GM21737 (cell line): ENCODE measurements around the gene CX3CR1.
"Not testable (repeated sequence)": the region's sequence is repeated elsewhere in the genome, so short reads cannot be mapped to it uniquely, and the experiment has no call there.

Experiments used
- ATAC-seq: cut with Tn5 transposase; IDR thresholded peaks from one replicate; pipeline ENCODE4 v1.9.1; 2021; ENCODE audit warnings: mild to moderate bottlenecking, moderate library complexity; ENCODE audit not compliant: unreplicated experiment

Gene CX3CR1

DNA sequence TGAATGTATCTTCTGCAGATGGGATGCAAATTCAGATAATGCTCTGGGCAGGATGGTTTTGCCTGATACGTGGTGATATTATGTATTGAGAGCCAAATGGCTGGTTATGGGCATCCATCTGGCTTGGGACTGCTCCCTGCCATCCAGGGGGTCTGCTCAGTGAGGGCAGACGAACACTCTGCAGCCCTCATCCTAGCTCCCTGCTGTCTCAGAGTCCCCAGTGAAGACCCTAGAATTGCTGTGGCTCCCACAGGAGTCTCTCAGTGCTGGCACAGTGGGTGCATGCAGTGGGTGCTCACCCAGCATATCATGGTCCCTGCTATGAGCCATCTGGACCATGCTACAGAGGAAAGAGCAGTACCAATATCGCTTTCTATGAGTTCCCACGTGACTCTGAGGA lies 10.3 kb downstream of the CX3CR1 start:
- no peak for ATAC-seq

DNA sequence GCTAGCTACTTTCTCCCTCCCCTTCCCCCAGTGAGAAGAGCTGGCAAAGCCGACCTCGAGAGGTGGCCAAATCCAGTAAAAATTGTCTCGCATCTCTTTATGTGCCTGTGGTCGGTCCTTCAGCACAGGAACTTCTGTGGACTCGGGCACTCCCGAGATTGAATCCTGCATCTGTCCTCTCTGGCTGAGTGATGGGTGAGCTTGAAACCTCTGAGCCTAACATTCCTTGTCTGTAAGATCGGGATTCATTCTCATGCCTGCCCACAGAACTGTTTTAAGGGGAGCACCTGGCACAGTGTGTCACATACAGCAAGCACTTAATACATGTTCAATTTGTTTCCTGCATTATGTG lies 11.3 kb downstream of the CX3CR1 start:
- no peak for ATAC-seq

DNA sequence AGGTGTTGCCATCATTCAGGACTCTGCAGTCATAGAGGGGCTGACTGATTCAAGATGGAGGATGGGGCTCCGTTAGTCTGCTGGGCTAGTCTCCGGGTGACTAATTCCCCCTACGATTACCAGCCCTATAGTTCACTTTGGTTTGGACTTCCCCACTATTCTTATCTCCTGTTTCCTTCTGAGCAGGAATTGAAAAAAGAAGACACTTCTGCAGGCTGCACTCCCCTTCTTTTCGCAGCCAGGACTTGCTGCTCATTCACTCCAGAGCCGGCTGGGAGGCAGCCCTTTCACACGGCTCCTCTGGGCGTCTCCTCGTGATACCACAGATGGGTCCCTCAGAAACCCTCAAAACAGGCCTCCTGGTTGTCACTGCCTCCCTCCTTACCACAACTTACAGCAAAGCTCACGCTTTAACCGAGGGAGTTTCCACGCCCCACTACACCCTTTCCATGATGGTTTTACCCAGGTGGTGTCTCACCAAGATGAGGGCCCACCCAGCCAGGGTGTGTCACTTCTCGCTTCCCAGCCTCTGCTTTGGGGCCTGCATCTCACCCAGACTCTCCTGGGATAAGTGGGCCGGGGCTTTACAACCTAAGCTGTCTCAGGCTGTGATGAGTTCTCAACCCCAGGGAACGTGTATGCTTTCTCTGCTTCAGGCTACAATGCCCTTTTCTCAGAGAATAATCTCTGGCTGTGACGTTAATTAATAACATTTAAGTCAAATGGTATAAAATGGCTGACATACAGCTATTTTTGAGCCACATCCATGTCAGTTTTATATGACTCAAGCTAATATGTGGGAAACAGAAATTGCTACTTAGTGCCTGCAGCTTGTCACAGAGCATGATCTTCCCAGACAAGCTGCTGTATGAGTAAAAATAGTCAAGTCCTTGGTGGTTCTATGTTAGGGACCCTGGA lies 11.9 kb downstream of the CX3CR1 start:
- ATAC-seq = no peak

GRCh38 chr3:39264053-39264452 lies 15.8 kb downstream of the CX3CR1 start:
- no peak for ATAC-seq

GRCh38 chr3:39263576-39263975 lies 16.3 kb downstream of the CX3CR1 start:
- no peak for ATAC-seq

- no peak for ATAC-seq
Observed at GRCh38 chr3:39262846-39263245, 17.0 kb downstream of the CX3CR1 start.

DNA sequence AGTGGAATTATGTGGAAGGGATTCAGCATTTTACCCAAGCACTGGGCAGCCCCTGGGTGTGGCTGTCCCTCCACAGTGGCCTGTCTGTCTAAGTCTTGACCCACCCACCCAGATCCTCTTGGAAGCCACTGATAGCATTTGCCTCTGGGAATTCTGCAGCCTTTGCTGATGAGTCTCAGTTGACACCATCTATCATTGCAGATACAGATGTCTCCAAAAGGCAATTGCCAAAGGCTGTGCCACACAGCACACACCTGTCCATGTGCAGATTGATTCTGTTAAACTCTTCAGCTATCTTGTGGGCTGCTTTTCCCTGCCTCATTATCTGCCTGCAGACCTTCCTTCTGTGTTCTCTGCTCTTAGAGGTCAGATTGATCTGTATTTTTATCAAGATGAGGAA lies 18.1 kb downstream of the CX3CR1 start:
- ATAC-seq = no peak

DNA sequence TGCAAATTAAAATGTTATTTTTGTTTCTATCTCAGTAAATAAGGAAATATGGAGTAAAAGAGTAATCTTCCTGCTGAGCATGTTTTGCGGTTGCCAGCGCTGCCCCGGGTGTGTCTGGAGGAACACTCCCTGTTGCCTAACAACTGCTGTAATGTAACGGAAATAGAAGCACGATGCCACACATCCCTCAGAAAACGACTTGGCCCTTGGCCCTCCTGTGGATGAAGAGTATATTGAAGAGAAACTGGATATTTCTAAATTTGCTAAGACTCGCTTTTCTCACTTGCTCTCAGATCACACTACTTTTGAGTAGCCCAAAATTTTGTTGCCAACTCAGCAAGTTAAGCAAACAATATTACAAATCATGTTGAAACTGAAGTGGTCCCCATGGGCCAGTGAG lies 18.9 kb downstream of the CX3CR1 start:
- peak; percentile 64 for ATAC-seq

DNA sequence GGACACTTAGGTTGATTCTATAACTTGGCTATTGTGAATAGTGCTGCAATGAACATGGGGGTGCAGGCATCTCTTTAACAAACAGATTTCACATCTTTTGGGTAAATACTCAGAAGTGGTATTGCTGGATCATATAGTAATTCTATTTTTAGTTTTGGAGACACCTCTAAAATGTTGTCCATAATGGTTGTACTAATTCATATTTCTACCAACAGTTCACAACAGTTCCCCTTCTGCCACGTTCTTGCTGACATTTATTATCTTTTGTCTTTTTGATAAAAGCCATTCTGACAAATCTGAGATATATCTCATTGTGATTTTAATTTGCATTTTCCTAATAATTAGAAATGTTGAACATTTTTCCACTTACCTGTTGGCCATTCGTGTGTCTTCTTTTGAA lies 19.5 kb downstream of the CX3CR1 start:
- ATAC-seq = no peak

DNA sequence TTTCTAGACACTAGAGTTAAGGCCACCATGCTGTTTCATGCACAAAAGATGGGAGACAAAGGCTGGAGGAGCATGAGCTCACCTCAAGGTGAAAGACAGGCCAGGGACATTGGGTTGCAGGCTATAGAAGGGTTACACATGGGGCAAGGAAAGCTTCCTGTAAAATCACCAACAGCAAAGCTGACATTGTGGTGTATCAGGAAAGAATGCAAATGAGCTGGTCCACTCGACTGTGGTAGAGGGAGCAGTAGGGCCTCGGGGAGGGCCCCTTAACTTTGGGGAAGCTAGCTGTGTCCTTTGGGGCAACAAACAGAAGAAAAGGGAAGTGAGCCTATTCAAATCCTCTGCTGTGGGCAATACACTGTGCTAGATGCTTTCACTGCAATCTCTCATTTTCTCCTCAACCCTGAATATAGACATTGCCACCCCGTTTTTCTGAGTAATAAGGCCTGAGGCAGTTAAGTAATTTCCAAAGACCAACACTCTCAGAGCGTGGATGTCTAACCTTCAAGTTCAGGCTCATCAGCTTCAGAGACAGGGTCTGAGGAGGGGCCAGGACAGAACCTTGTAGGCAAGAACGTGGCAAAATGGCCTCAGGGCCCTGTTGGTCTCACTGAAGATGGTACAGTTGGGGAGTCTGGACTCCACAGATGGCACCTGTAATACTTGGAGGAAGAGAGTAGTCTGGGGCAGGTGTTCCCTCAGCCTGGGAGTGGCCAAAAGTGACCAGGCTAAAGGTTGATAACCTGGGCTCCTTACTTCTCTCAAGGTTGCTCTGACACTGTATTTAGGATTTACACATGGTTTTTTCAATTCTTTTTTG lies 24.1 kb downstream of the CX3CR1 start:
- peak; percentile 96 for ATAC-seq

DNA sequence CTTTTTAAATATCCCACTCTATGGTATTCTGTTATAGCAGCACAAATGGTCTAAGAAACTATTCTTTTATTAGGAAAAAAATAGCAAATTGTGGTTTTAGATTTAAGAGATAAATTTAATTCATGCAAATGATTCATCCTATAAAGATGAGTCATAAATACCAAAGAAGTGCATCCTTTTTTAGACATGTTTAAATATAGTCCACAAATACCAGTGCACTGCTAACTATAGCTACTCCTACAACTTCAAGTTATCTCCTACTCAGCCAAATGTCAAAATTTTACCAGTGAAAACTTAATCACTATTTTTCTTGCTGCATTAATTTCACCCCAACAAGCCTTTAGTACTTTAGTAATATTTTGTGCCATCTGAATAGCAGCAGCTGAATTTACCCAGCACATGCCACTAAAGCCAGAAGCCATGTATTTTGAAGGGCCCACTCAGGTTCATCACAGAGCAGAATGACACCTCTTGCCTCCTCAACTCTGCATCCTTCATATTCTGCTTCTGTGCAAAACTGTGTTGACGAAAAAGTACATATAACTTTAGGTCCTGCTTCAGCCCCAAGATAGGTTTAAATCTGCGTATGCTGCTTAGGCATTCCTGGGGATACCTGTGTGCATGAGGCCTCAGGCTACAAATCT lies 24.9 kb downstream of the CX3CR1 start:
- no peak for ATAC-seq

GRCh38 chr3:39251576-39251975 lies 28.3 kb downstream of the CX3CR1 start:
- no peak for ATAC-seq

GRCh38 chr3:39250116-39250747 lies 29.6 kb downstream of the CX3CR1 start:
- ATAC-seq = no peak

GRCh38 chr3:39249453-39250115 lies 30.3 kb downstream of the CX3CR1 start:
- ATAC-seq = no peak

- no peak for ATAC-seq
Observed at GRCh38 chr3:39241561-39241960, 38.3 kb downstream of the CX3CR1 start.

- no peak for ATAC-seq
Observed at GRCh38 chr3:39237027-39237426, 42.8 kb downstream of the CX3CR1 start.

GRCh38 chr3:39234651-39235050 lies 45.2 kb downstream of the CX3CR1 start:
- no peak for ATAC-seq

DNA sequence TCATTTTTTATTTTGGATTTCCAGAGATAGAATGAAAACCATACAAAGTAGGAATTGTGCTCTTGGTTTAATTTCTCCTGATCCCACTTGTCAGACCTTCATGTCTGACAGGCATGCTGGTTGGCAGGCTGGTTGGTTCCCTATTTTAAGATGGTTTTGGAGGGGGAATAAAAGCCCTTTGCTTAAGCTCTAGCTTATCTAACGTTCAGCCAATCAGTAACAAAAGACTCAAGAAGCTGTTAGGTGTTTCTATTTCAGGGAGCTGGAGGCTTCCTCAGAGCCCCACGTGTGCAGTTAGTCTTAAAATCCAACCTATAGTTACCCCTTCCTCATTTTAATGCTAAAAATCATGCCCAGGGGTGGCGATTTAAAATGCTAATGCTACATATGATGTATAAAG lies 47.0 kb downstream of the CX3CR1 start:
- no peak for ATAC-seq

DNA sequence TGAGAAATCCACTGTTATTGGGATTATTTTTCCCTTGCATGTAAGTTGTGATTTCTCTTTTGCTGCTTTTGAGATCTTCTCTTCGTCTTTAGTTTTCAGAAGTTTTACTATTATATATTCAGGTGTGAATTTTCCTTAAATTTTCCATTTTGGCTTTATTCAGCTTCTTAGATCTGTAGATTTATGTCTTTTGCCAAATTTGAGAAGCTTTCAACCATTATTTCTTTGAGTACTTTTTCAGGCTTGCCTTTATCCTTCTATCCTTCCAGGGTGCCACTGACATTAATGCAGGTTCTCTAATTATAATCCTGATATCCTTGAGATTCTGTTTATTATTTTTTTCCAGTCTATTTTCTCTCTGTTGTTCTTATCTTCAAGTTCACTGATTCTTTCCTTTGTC lies 49.4 kb downstream of the CX3CR1 start:
- ATAC-seq = no peak

- ATAC-seq = no peak
Observed at GRCh38 chr3:39228496-39228895, 51.3 kb downstream of the CX3CR1 start.

GRCh38 chr3:39227596-39227995 lies 52.2 kb downstream of the CX3CR1 start:
- ATAC-seq = not testable (repeated sequence)
